HepG2 (cell line): Measurements from ENCODE around the gene NT5C2. TPM values are rescaled to one million over a fixed set of nuclear protein-coding genes. Genes with fewer than 3 reads are reported as not detected.

Experiments used
- ATAC-seq: fragments of 200-7000 bp; cut with Tn5 transposase; 3 replicates; pipeline ENCODE4 v1.9.1; 2020; ENCODE audit warnings: mild to moderate bottlenecking, moderate library complexity
- BruUV-seq: library from RNA; stranded (reverse); fragments of 400-500 nt; replicated peaks from 2 replicates; lab custom pipeline; 2021; lab: Mats Ljungman, UMichigan
- CTCF ChIA-PET: fragments of 300-600 bp; formaldehyde crosslinking; extraction: SDS; loops from one replicate; lab custom pipeline; 2021; ENCODE audit warnings: low total read pairs, inconsistent platforms, low intra/inter-chr PET ratio; lab: Yijun Ruan, JAX
- POLR2A ChIA-PET: fragments of 350-600 bp; sonication (Branson Sonifier 250); formaldehyde crosslinking; loops from one replicate; lab custom pipeline; 2020; ENCODE audit warnings: antibody characterized with exemption, inconsistent platforms; lab: Yijun Ruan, JAX
- DNase-seq: peaks from one replicate; pipeline ENCODE4 v3.0.0-alpha.2; 2015; ENCODE audit warnings: low spot score
- FAIRE-seq: peaks from 3 replicates; lab custom pipeline; 2011; peaks lifted over from hg19 to GRCh38; lab: Jason Lieb, UNC
- H2AFZ ChIP-seq: one replicate; pipeline ENCODE4 v1.6.1; 2011; ENCODE audit warnings: low read length, inconsistent platforms
- H3K27ac ChIP-seq: fragments of 300-600 bp; 3 replicates; pipeline ENCODE4 v1.8.0; 2011; ENCODE audit warnings: mixed run types, mild to moderate bottlenecking, mixed read lengths, low read length, inconsistent platforms; ENCODE audit not compliant: insufficient read depth; ENCODE audit errors: extremely low read length
- H3K27me3 ChIP-seq, 2 experiments: fragments of 200-600 bp in 1 of 2; 2 replicates in 1 of 2; 3 replicates in 1 of 2; pipeline versions ENCODE4 v1.6.0 to v1.8.0; 2011; ENCODE audit warnings: low read length in 2 of 2, mild to moderate bottlenecking in 2 of 2, moderate library complexity in 2 of 2, inconsistent platforms in 1 of 2; ENCODE audit not compliant: insufficient read depth in 2 of 2, control insufficient read depth in 1 of 2
- H3K36me3 ChIP-seq, 2 experiments: fragments of 200-600 bp in 1 of 2; replicated peaks in 1 of 2; 2 replicates in 1 of 2; 3 replicates in 1 of 2; pipeline versions ENCODE4 v1.5.1 to v1.8.0; 2011; ENCODE audit warnings: low read length in 2 of 2, inconsistent platforms in 1 of 2; ENCODE audit not compliant: insufficient read depth in 2 of 2, control insufficient read depth in 1 of 2
- H3K4me1 ChIP-seq: 2 replicates; pipeline ENCODE4 v1.5.1; 2012; ENCODE audit warnings: low read length, inconsistent platforms; ENCODE audit not compliant: insufficient read depth
- H3K4me2 ChIP-seq: 2 replicates; pipeline ENCODE4 v1.6.0; 2011; ENCODE audit warnings: low read depth, low read length, inconsistent platforms
- H3K4me3 ChIP-seq, 3 experiments: fragments of 200-600 bp in 1 of 3; sonication (generic), shearing (Covaris generic) in 1 of 3; replicated peaks in 1 of 3; 2 replicates each; pipeline ENCODE4 v1.5.1; 2011 to 2016; ENCODE audit warnings: low read length in 3 of 3, inconsistent platforms in 2 of 3, low read depth in 2 of 3, mild to moderate bottlenecking in 2 of 3, control low read depth in 1 of 3, mixed read lengths in 1 of 3; ENCODE audit not compliant: insufficient read depth in 1 of 3
- H3K79me2 ChIP-seq: one replicate; pipeline ENCODE4 v1.6.1; 2011; ENCODE audit warnings: low read length, inconsistent platforms; ENCODE audit not compliant: insufficient read depth
- H3K9ac ChIP-seq: 2 replicates; pipeline ENCODE4 v1.6.0; 2011; ENCODE audit warnings: mild to moderate bottlenecking, low read depth, low read length, inconsistent platforms; ENCODE audit not compliant: insufficient read depth
- H3K9me3 ChIP-seq: 2 replicates; pipeline ENCODE4 v1.5.1; 2012; ENCODE audit warnings: mild to moderate bottlenecking, low read length
- H4K20me1 ChIP-seq: 2 replicates; pipeline ENCODE4 v1.6.0; 2011; ENCODE audit warnings: inconsistent platforms, mild to moderate bottlenecking, low read length, moderate library complexity; ENCODE audit not compliant: insufficient read depth
- ATM ChIP-seq: fragments of 450-650 bp; IDR thresholded peaks from 2 replicates; pipeline ENCODE4 v1.7.1; 2017; ENCODE audit warnings: mild to moderate bottlenecking, borderline replicate concordance
- CBX1 ChIP-seq: IDR thresholded peaks from one replicate; pipeline ENCODE4 v1.6.1; 2016; ENCODE audit warnings: antibody characterized with exemption, low read depth
- DZIP1 ChIP-seq: sonication (generic); formaldehyde crosslinking; IDR thresholded peaks from 2 replicates; pipeline ENCODE4 v1.5.0; 2020; ENCODE audit warnings: mild to moderate bottlenecking, missing genetic modification reagents
- IRX3 ChIP-seq: sonication (generic); formaldehyde crosslinking; IDR thresholded peaks from 2 replicates; pipeline ENCODE4 v1.8.1; 2023; ENCODE audit warnings: mild to moderate bottlenecking, low read depth, missing genetic modification reagents, borderline replicate concordance
- NFIB ChIP-seq: sonication (generic); formaldehyde crosslinking; IDR thresholded peaks from 2 replicates; pipeline ENCODE4 v1.9.0; 2021; ENCODE audit warnings: missing genetic modification reagents, mild to moderate bottlenecking, borderline replicate concordance
- NFYC ChIP-seq: IDR thresholded peaks from 2 replicates; pipeline ENCODE4 v1.6.1; 2016; ENCODE audit warnings: missing genetic modification reagents, missing compliant biosample characterization
- NR2C2 ChIP-seq: sonication (generic); formaldehyde crosslinking; IDR thresholded peaks from 2 replicates; pipeline ENCODE4 v1.4.0; 2020; ENCODE audit warnings: missing genetic modification reagents, mild to moderate bottlenecking, moderate library complexity, borderline replicate concordance
- PAF1 ChIP-seq: IDR thresholded peaks from 2 replicates; pipeline ENCODE4 v1.6.1; 2016; ENCODE audit warnings: missing genetic modification reagents, missing compliant biosample characterization
- REL ChIP-seq: sonication (generic); formaldehyde crosslinking; conservative IDR thresholded peaks from 2 replicates; pipeline ENCODE4 v1.8.0; 2022; ENCODE audit warnings: mild to moderate bottlenecking, missing genetic modification reagents, moderate library complexity
- SIN3A ChIP-seq: IDR thresholded peaks from 2 replicates; pipeline ENCODE4 v1.6.1; 2011; ENCODE audit warnings: low read depth, mild to moderate bottlenecking, control low read depth, low read length, borderline replicate concordance
- SMAD1 ChIP-seq: sonication (generic); formaldehyde crosslinking; IDR thresholded peaks from 2 replicates; pipeline ENCODE4 v1.4.0; 2020; ENCODE audit warnings: missing genetic modification reagents, low read depth, mild to moderate bottlenecking, borderline replicate concordance
- SRF ChIP-seq: IDR thresholded peaks from 2 replicates; pipeline ENCODE4 v1.6.1; 2011; ENCODE audit warnings: mild to moderate bottlenecking, low read depth, low read length, moderate library complexity
- ZBTB8A ChIP-seq: sonication (generic); formaldehyde crosslinking; IDR thresholded peaks from 2 replicates; pipeline ENCODE4 v1.4.0; 2020; ENCODE audit warnings: mild to moderate bottlenecking, low read depth, missing genetic modification reagents, borderline replicate concordance
- ZNF570 ChIP-seq: sonication (generic); formaldehyde crosslinking; IDR thresholded peaks from 2 replicates; pipeline ENCODE4 v1.4.0; 2020; ENCODE audit warnings: mild to moderate bottlenecking, missing genetic modification reagents, borderline replicate concordance
- ZNF614 ChIP-seq: IDR thresholded peaks from 2 replicates; pipeline ENCODE4 v1.6.1; 2018; ENCODE audit warnings: missing biosample characterization, missing genetic modification reagents, inconsistent platforms, borderline replicate concordance
- ZNF788 ChIP-seq: sonication (generic); formaldehyde crosslinking; IDR thresholded peaks from 2 replicates; pipeline ENCODE4 v1.5.0; 2020; ENCODE audit warnings: mild to moderate bottlenecking, missing genetic modification reagents, borderline replicate concordance
- ZNF839 ChIP-seq: sonication (generic); formaldehyde crosslinking; IDR thresholded peaks from 2 replicates; pipeline ENCODE4 v1.4.0; 2020; ENCODE audit warnings: missing genetic modification reagents, mild to moderate bottlenecking, borderline replicate concordance
- WGBS: methylation state at CpG from one replicate; pipeline ENCODE4 v1.1.6; 2017; ENCODE audit warnings: low lambda C conversion rate; 5-methylcytosine and 5-hydroxymethylcytosine counted together
- in situ Hi-C: cut with HindIII; loops from 2 replicates; pipeline ENCODE4 v1.10.0; 2017; ENCODE audit warnings: low pct_unique_long_range_greater_than_20kb; ENCODE audit not compliant: extremely low pct_ligation_motif_present
- intact Hi-C: fragments of 100-400 bp; cut with micrococcal nuclease; formaldehyde crosslinking; loops from one replicate; pipeline ENCODE4 v1.10.0; 2022; ENCODE audit not compliant: unreplicated experiment
- polyA plus RNA-seq, 8 experiments: library from polyadenylated mRNA; depleted of rRNA in 3 of 8; stranded (reverse) in 7 of 8; unstranded in 1 of 8; fragments of >200 nt; fragmentation: Illumina TruSeq in 4 of 8; extraction: Trizol in 4 of 8; gene quantifications; 2 replicates each; pipeline versions ENCODE4 v1.2.1 to v1.2.3, GENCODE V29; 2011 to 2016; ENCODE audit warnings: low read depth in 4 of 8, missing spikeins in 1 of 8, mixed read lengths in 1 of 8; ENCODE audit not compliant: insufficient read depth in 1 of 8
- total RNA-seq, 5 experiments: library from RNA; depleted of rRNA; stranded (reverse); fragments of >200 nt; fragmentation: Illumina TruSeq; extraction: Trizol; gene quantifications; 2 replicates each; pipeline ENCODE4 v1.2.3, GENCODE V29; 2016; ENCODE audit warnings: low read depth in 1 of 5
- TF ChIP-seq, protein P1 (sequence below), 2 experiments: sonication (generic) in 1 of 2; formaldehyde crosslinking in 1 of 2; IDR thresholded peaks; 2 replicates each; pipeline versions ENCODE4 v1.5.1 to v1.6.1; 2011 to 2020; ENCODE audit warnings: borderline replicate concordance in 1 of 2, low read depth in 1 of 2, low read length in 1 of 2, mild to moderate bottlenecking in 1 of 2, missing genetic modification reagents in 1 of 2, moderate library complexity in 1 of 2
- TF ChIP-seq, protein P2 (sequence below): sonication (generic); formaldehyde crosslinking; IDR thresholded peaks from 2 replicates; pipeline ENCODE4 v1.9.0; 2021; ENCODE audit warnings: missing genetic modification reagents, mild to moderate bottlenecking, borderline replicate concordance

The NT5C2 gene
- total and polyA plus RNA-seq, 2 of the 13 experiments (the other 11 are each of a cell fraction or from before 2014, with no cell fraction given), result 40.6 to 55.2 TPM

DNA sequence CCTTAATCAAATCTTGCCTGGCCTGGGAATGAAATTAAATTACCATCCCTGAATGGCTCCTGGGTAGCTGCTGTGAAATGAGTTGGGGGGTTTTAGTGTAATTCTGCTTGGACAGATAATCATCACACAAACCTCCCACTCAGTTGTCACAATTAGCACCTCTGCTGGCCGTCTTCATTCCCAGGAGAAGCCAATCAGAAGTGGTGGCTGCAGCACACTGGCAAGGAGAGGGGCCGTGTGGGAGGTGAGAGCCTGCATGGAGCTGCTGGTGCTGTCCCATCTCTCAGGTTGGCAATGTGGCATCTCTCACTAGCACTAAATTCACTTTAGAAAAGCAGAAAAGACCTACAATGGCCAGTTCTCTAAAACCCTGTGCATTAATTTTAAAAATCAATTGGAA, 92.5 kb downstream of the NT5C2 start:
- no TSS peak for BruUV-seq
- no peak overlapping the region for H3K4me3 ChIP-seq
- H3K79me2 ChIP-seq, result no peaks in the 10 kb centered on the region
- no peak for FAIRE-seq
- H3K36me3 ChIP-seq, result peaks cover 21 to 71% of the 10 kb centered on the region in 2 experiments
- H3K27ac ChIP-seq, result no peak overlapping the region
- H3K4me2 ChIP-seq, result no peak overlapping the region
- no peak for DNase-seq
- H3K27me3 ChIP-seq, result no peaks in the 10 kb centered on the region
- no peaks in the 10 kb centered on the region for H3K4me1 ChIP-seq
- H2AFZ ChIP-seq, result no peak overlapping the region
- CTCF ChIA-PET, result no interaction called here
- intact Hi-C loops, result no loop called here
- H3K9me3 ChIP-seq, result no peaks in the 10 kb centered on the region
- no peak for ATAC-seq
- POLR2A ChIA-PET, result interaction anchor here (1.0 kb wide), 1 partner anchor 183 kb away, joined by 3 read pairs; the partner anchor contains the start of gene CNNM2
- H4K20me1 ChIP-seq, result no peaks in the 10 kb centered on the region
- H3K9ac ChIP-seq, result no peak overlapping the region
- in situ Hi-C loops, result no loop called here
- 100% methylated on average over 2 of the region's 2 CpGs for WGBS
- TF ChIP-seq ATM (no peak), ZNF839 (CRISPR knock-in tag) (no peak), ZBTB8A (CRISPR knock-in tag) (no peak), SIN3A (no peak), ZNF788 (CRISPR knock-in tag) (no peak), ZNF614 (CRISPR knock-in tag) (no peak), IRX3 (CRISPR knock-in tag) (no peak), NFIB (CRISPR knock-in tag) (no peak), REL (CRISPR knock-in tag) (no peak), NR2C2 (no peak), ZNF570 (CRISPR knock-in tag) (no peak), SMAD1 (CRISPR knock-in tag) (no peak), SRF (no peak), DZIP1 (CRISPR knock-in tag) (no peak), PAF1 (no peak), CBX1 (no peak), NFYC (CRISPR knock-in tag) (no peak)
- TF ChIP-seq, protein P1, sequence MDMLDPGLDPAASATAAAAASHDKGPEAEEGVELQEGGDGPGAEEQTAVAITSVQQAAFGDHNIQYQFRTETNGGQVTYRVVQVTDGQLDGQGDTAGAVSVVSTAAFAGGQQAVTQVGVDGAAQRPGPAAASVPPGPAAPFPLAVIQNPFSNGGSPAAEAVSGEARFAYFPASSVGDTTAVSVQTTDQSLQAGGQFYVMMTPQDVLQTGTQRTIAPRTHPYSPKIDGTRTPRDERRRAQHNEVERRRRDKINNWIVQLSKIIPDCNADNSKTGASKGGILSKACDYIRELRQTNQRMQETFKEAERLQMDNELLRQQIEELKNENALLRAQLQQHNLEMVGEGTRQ (IDR thresholded peaks at IDR 0.05; ENCODE audit: low read depth, low read length), result no peak
- TF ChIP-seq, protein P1 (CRISPR knock-in tag; IDR thresholded peaks at IDR 0.05; ENCODE audit: borderline replicate concordance), result no peak
- TF ChIP-seq, protein P2, sequence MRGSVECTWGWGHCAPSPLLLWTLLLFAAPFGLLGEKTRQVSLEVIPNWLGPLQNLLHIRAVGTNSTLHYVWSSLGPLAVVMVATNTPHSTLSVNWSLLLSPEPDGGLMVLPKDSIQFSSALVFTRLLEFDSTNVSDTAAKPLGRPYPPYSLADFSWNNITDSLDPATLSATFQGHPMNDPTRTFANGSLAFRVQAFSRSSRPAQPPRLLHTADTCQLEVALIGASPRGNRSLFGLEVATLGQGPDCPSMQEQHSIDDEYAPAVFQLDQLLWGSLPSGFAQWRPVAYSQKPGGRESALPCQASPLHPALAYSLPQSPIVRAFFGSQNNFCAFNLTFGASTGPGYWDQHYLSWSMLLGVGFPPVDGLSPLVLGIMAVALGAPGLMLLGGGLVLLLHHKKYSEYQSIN (CRISPR knock-in tag), result no peak
